H1 (cell line): ENCODE measurements around the gene NUMB.

Source experiments
- CREB1 ChIP-seq: IDR thresholded peaks from 2 replicates; pipeline ENCODE4 v1.6.1; 2012; ENCODE audit warnings: inconsistent platforms
- EP300 ChIP-seq, 2 experiments: IDR thresholded peaks; 1 replicate in 1 of 2; 2 replicates in 1 of 2; pipeline ENCODE4 v1.6.1; 2011 to 2012; ENCODE audit warnings: low read depth in 2 of 2, low read length in 2 of 2, mild to moderate bottlenecking in 2 of 2, borderline replicate concordance in 1 of 2, inconsistent platforms in 1 of 2, moderate library complexity in 1 of 2
- JUND ChIP-seq: IDR thresholded peaks from 2 replicates; pipeline ENCODE4 v1.6.1; 2011; ENCODE audit warnings: mild to moderate bottlenecking, improper control_type of control experiment, low read length
- KDM4A ChIP-seq: IDR thresholded peaks from one replicate; pipeline ENCODE4 v1.7.1; 2012; ENCODE audit warnings: low read depth, mild to moderate bottlenecking, moderate library complexity, low read length, inconsistent platforms; ENCODE audit not compliant: severe bottlenecking
- POLR2AphosphoS5 ChIP-seq: IDR thresholded peaks from 2 replicates; pipeline ENCODE4 v1.6.1; 2011; ENCODE audit warnings: low read depth, low read length
- TCF12 ChIP-seq: IDR thresholded peaks from 2 replicates; pipeline ENCODE4 v1.6.1; 2011; ENCODE audit warnings: low read depth, mild to moderate bottlenecking, low read length
- ZNF274 ChIP-seq: IDR thresholded peaks from 2 replicates; pipeline ENCODE4 v1.7.0; 2012; ENCODE audit warnings: low read length, borderline replicate concordance; ENCODE audit errors: extremely low read depth
- TF ChIP-seq, protein P1 (sequence below), 3 experiments: IDR thresholded peaks; 1 replicate in 2 of 3; 2 replicates in 1 of 3; pipeline versions ENCODE4 v1.5.1 to v1.6.1; 2011; ENCODE audit warnings: low read length in 3 of 3, mild to moderate bottlenecking in 3 of 3, inconsistent platforms in 2 of 3, low read depth in 1 of 3, moderate library complexity in 1 of 3; ENCODE audit not compliant: insufficient read depth in 1 of 3; ENCODE audit errors: control extremely low read depth in 1 of 3
- TF ChIP-seq, protein P2 (sequence below): IDR thresholded peaks from 2 replicates; pipeline ENCODE4 v1.6.1; 2012; ENCODE audit warnings: inconsistent platforms

DNA sequence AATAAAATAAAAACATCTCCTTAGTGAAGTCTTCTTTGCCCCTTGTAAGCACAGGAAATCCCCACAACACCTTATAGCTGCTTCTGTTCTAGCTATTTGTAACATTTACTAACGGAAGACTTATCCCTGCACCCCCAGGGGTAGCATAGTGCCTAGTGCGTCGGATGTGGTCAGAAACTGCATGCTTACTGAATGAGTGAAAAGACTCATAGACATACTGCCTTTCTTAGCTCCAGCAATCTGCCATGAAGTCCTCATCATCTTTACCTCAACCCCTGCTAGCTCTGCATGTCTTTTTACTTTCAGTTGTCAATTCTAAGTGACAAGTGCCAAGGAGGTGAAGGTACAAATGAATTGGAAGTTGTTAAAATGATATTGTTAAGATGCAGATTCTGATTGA lies 45.3 kb upstream of the NUMB start:
- TF ChIP-seq, protein P1, sequence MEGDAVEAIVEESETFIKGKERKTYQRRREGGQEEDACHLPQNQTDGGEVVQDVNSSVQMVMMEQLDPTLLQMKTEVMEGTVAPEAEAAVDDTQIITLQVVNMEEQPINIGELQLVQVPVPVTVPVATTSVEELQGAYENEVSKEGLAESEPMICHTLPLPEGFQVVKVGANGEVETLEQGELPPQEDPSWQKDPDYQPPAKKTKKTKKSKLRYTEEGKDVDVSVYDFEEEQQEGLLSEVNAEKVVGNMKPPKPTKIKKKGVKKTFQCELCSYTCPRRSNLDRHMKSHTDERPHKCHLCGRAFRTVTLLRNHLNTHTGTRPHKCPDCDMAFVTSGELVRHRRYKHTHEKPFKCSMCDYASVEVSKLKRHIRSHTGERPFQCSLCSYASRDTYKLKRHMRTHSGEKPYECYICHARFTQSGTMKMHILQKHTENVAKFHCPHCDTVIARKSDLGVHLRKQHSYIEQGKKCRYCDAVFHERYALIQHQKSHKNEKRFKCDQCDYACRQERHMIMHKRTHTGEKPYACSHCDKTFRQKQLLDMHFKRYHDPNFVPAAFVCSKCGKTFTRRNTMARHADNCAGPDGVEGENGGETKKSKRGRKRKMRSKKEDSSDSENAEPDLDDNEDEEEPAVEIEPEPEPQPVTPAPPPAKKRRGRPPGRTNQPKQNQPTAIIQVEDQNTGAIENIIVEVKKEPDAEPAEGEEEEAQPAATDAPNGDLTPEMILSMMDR (IDR thresholded peaks at IDR 0.05; ENCODE audit: control extremely low read depth in 1 of 3, insufficient read depth in 1 of 3, low read depth in 1 of 3, low read length in 3 of 3), result no peak
- TF ChIP-seq ZNF274 (no peak), CREB1 (no peak), KDM4A (no peak), EP300 (IDR thresholded peaks at IDR 0.05; ENCODE audit: borderline replicate concordance in 1 of 2, low read depth in 2 of 2, low read length in 2 of 2) (no peak), JUND (no peak), TCF12 (no peak), POLR2AphosphoS5 (no peak)
- TF ChIP-seq, protein P2, sequence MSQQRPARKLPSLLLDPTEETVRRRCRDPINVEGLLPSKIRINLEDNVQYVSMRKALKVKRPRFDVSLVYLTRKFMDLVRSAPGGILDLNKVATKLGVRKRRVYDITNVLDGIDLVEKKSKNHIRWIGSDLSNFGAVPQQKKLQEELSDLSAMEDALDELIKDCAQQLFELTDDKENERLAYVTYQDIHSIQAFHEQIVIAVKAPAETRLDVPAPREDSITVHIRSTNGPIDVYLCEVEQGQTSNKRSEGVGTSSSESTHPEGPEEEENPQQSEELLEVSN, result no peak
